GM12878 (cell line): ENCODE data around the gene CDYL. TPM values are rescaled to one million over a fixed set of nuclear protein-coding genes. Genes with fewer than 3 reads are reported as not detected.

ENCODE experiments used
- ATAC-seq: fragments of 200-7000 bp; cut with Tn5 transposase; 3 replicates; pipeline ENCODE4 v1.9.1; 2020; ENCODE audit warnings: mild to moderate bottlenecking, moderate library complexity
- BruUV-seq: library from RNA; stranded (reverse); fragments of 400-500 nt; replicated peaks from 2 replicates; lab custom pipeline; 2021; lab: Mats Ljungman, UMichigan
- CTCF ChIA-PET: fragments of 300-600 bp; sonication (Branson Sonifier 250); formaldehyde crosslinking; extraction: SDS; loops from one replicate; lab custom pipeline; 2021; ENCODE audit warnings: inconsistent platforms; lab: Yijun Ruan, JAX
- POLR2A ChIA-PET: fragments of 350-600 bp; formaldehyde crosslinking; extraction: SDS; loops from one replicate; lab custom pipeline; 2021; ENCODE audit warnings: inconsistent platforms; lab: Charles Lee
- RAD21 ChIA-PET: fragments of 300-600 bp; sonication (Branson Sonifier 250); formaldehyde crosslinking; loops from one replicate; lab custom pipeline; 2023; ENCODE audit warnings: antibody characterized with exemption; ENCODE audit not compliant: unreplicated experiment; lab: Charles Lee
- SMC1A ChIA-PET: fragments of 300-600 bp; sonication (Branson Sonifier 250); formaldehyde crosslinking; loops from one replicate; lab custom pipeline; 2023; ENCODE audit not compliant: unreplicated experiment, uncharacterized antibody; lab: Charles Lee
- DNase-seq: peaks from one replicate; pipeline ENCODE4 v3.0.0-alpha.2; 2011; ENCODE audit warnings: low read depth, low spot score
- FAIRE-seq: peaks from 3 replicates; lab custom pipeline; 2011; peaks lifted over from hg19 to GRCh38; lab: Jason Lieb, UNC
- H2AFZ ChIP-seq: 2 replicates; pipeline ENCODE4 v1.6.0; 2011; ENCODE audit warnings: low read depth, low read length, control low read depth; ENCODE audit not compliant: control insufficient read depth
- H3K27ac ChIP-seq: 2 replicates; pipeline ENCODE4 v1.5.1; 2011; ENCODE audit warnings: control low read depth; ENCODE audit not compliant: control insufficient read depth, insufficient read depth
- H3K27me3 ChIP-seq, 2 experiments: replicated peaks in 1 of 2; 2 replicates each; pipeline versions ENCODE4 v1.6.0 to v1.6.1; 2011; ENCODE audit warnings: low read length in 1 of 2; ENCODE audit not compliant: control insufficient read depth in 2 of 2, insufficient read depth in 2 of 2
- H3K36me3 ChIP-seq, 2 experiments: 2 replicates each; pipeline ENCODE4 v1.5.1; 2011; ENCODE audit warnings: low read length in 1 of 2; ENCODE audit not compliant: control insufficient read depth in 2 of 2, insufficient read depth in 2 of 2
- H3K4me1 ChIP-seq: 2 replicates; pipeline ENCODE4 v1.6.1; 2011; ENCODE audit warnings: mild to moderate bottlenecking, low read length, moderate library complexity, mixed read lengths; ENCODE audit not compliant: control insufficient read depth, insufficient read depth
- H3K4me2 ChIP-seq: 2 replicates; pipeline ENCODE4 v1.6.0; 2011; ENCODE audit warnings: control low read depth; ENCODE audit not compliant: control insufficient read depth, insufficient read depth
- H3K4me3 ChIP-seq: fragments of 200-600 bp; sonication (generic); 2 replicates; pipeline ENCODE4 v1.5.1; 2016
- H3K79me2 ChIP-seq: 2 replicates; pipeline ENCODE4 v1.6.0; 2011; ENCODE audit warnings: low read length; ENCODE audit not compliant: control insufficient read depth, insufficient read depth
- H3K9ac ChIP-seq: 2 replicates; pipeline ENCODE4 v1.8.0; 2011; ENCODE audit warnings: low read length, control low read depth, mixed read lengths; ENCODE audit not compliant: control insufficient read depth, insufficient read depth
- H3K9me3 ChIP-seq: replicated peaks from 3 replicates; pipeline ENCODE4 v1.5.1; 2011; ENCODE audit warnings: mild to moderate bottlenecking, low read length; ENCODE audit not compliant: control insufficient read depth, insufficient read depth
- H4K20me1 ChIP-seq: 2 replicates; pipeline ENCODE4 v1.6.0; 2011; ENCODE audit not compliant: control insufficient read depth, insufficient read depth
- ATF7 ChIP-seq: fragments of 450-650 bp; IDR thresholded peaks from 2 replicates; pipeline ENCODE4 v1.6.1; 2016; ENCODE audit warnings: low read depth, mild to moderate bottlenecking
- CHD2 ChIP-seq: IDR thresholded peaks from 2 replicates; pipeline ENCODE4 v1.6.1; 2011; ENCODE audit warnings: low read depth, low read length, improper control_type of control experiment, borderline replicate concordance
- CHD4 ChIP-seq: fragments of 200-600 bp; sonication (generic); IDR thresholded peaks from 2 replicates; pipeline ENCODE4 v1.6.1; 2016; ENCODE audit warnings: mild to moderate bottlenecking
- CTCF ChIP-seq, 3 experiments: IDR thresholded peaks in 2 of 3; conservative IDR thresholded peaks in 1 of 3; 2 replicates each; pipeline ENCODE4 v1.5.1; 2011; ENCODE audit warnings: low read depth in 3 of 3, low read length in 3 of 3, mild to moderate bottlenecking in 3 of 3, control low read depth in 2 of 3, moderate library complexity in 2 of 3, inconsistent platforms in 1 of 3, mixed read lengths in 1 of 3; ENCODE audit not compliant: control insufficient read depth in 2 of 3, insufficient read depth in 1 of 3; ENCODE audit errors: extremely low read depth in 1 of 3
- EP300 ChIP-seq, 2 experiments: fragments of 150-350 bp in 1 of 2; IDR thresholded peaks; 2 replicates each; pipeline ENCODE4 v1.6.1; 2011 to 2012; ENCODE audit warnings: low read depth in 2 of 2, low read length in 2 of 2, borderline replicate concordance in 1 of 2, improper control_type of control experiment in 1 of 2, inconsistent platforms in 1 of 2; ENCODE audit not compliant: control insufficient read depth in 1 of 2
- IKZF1 ChIP-seq: fragments of 450-650 bp; conservative IDR thresholded peaks from 2 replicates; pipeline ENCODE4 v1.6.1; 2017; ENCODE audit warnings: antibody characterized with exemption, mild to moderate bottlenecking
- POLR2AphosphoS2 ChIP-seq: IDR thresholded peaks from 2 replicates; pipeline ENCODE4 v1.6.1; 2011; ENCODE audit warnings: low read depth, mild to moderate bottlenecking, low read length, improper control_type of control experiment, moderate library complexity
- REST ChIP-seq: IDR thresholded peaks from 2 replicates; pipeline ENCODE4 v1.6.1; 2012; ENCODE audit warnings: mild to moderate bottlenecking, low read depth, low read length
- RUNX3 ChIP-seq: IDR thresholded peaks from 2 replicates; pipeline ENCODE4 v1.6.1; 2012; ENCODE audit warnings: low read length, inconsistent platforms
- SPI1 ChIP-seq: IDR thresholded peaks from 2 replicates; pipeline ENCODE4 v1.6.1; 2011; ENCODE audit warnings: low read depth, mild to moderate bottlenecking, low read length, moderate library complexity, borderline replicate concordance; ENCODE audit not compliant: insufficient read depth
- TARDBP ChIP-seq: IDR thresholded peaks from 2 replicates; pipeline ENCODE4 v1.6.1; 2016; ENCODE audit warnings: borderline replicate concordance
- TCF12 ChIP-seq: IDR thresholded peaks from 2 replicates; pipeline ENCODE4 v1.6.1; 2011; ENCODE audit warnings: low read depth, mild to moderate bottlenecking, low read length
- TCF7 ChIP-seq: IDR thresholded peaks from 2 replicates; pipeline ENCODE4 v1.6.1; 2014; ENCODE audit warnings: antibody characterized with exemption, borderline replicate concordance
- YY1 ChIP-seq: IDR thresholded peaks from 2 replicates; pipeline ENCODE4 v1.6.1; 2011; ENCODE audit warnings: low read depth, mild to moderate bottlenecking, low read length
- WGBS: methylation state at CpG from one replicate; pipeline ENCODE4 v1.1.6; 2016; ENCODE audit warnings: low lambda C conversion rate; ENCODE audit not compliant: insufficient replicate concordance, insufficient coverage; ENCODE audit errors: missing lambda C conversion rate; 5-methylcytosine and 5-hydroxymethylcytosine counted together
- in situ Hi-C: fragments of 300-500 bp; cut with MboI; formaldehyde crosslinking; loops from 9 replicates; pipeline ENCODE4 v1.14.3; 2018; ENCODE audit warnings: mixed read lengths
- intact Hi-C: fragments of 100-400 bp; cut with micrococcal nuclease; formaldehyde crosslinking; loops from one replicate; pipeline ENCODE4 v1.14.2; 2022; ENCODE audit not compliant: unreplicated experiment
- polyA plus RNA-seq, 11 experiments: library from polyadenylated mRNA; depleted of rRNA in 4 of 11; unstranded in 6 of 11; stranded (reverse) in 5 of 11; fragments of >200 nt; fragmentation: Nextera tagmentation in 4 of 11; fragmentation: Illumina TruSeq in 1 of 11; extraction: Ambion mirVana in 4 of 11; extraction: Trizol in 1 of 11; gene quantifications; 1 replicate in 1 of 11; 2 replicates in 10 of 11; pipeline versions ENCODE4 v1.2.1 to v1.2.3, GENCODE V29; 2011 to 2016; ENCODE audit warnings: inconsistent platforms in 2 of 11, missing spikeins in 2 of 11, low read depth in 1 of 11
- total RNA-seq, 4 experiments: library from RNA; depleted of rRNA in 3 of 4; stranded (reverse); fragments of >200 nt in 3 of 4; fragmentation: Illumina TruSeq in 1 of 4; extraction: Trizol in 1 of 4; gene quantifications; 2 replicates each; pipeline versions ENCODE4 v1.2.1 to v1.2.3, GENCODE V29; 2013 to 2021
- TF ChIP-seq, protein P1 (sequence below): fragments of 450-650 bp; IDR thresholded peaks from 2 replicates; pipeline ENCODE4 v1.6.1; 2017; ENCODE audit warnings: borderline replicate concordance

CDYL gene
- total and polyA plus RNA-seq, 10 of the 15 experiments (the other 5 are each of a cell fraction or from before 2014, with no cell fraction given), result 9.3 to 61.2 (median 28.5) TPM

- TF ChIP-seq IKZF1, result no peak
Observed at GRCh38 chr6:4987432-4987831, 211.2 kb downstream of the CDYL start (continued).

GRCh38 chr6:4994741-4995140 is 218.5 kb downstream of the CDYL start:
- RAD21 ChIA-PET, result no interaction called here
- Histone ChIP-seq H3K4me2 (no peak overlapping the region), H3K27ac (no peak overlapping the region), H3K9me3 (no peaks in the 10 kb centered on the region), H3K4me1 (no peaks in the 10 kb centered on the region), H3K36me3 (peaks cover 0 to 5% of the 10 kb centered on the region in 2 experiments; a peak in 1 of 4 replicates), H3K27me3 (no peaks in the 10 kb centered on the region), H3K79me2 (no peaks in the 10 kb centered on the region), H3K4me3 (no peak overlapping the region), H3K9ac (no peak overlapping the region), H2AFZ (no peak overlapping the region), H4K20me1 (no peaks in the 10 kb centered on the region)
- SMC1A ChIA-PET, result no interaction called here
- 65% methylated on average over 3 of the region's 3 CpGs for WGBS
- FAIRE-seq (no peak), DNase-seq (no peak), ATAC-seq (no peak)
- in situ Hi-C loops (no loop called here), intact Hi-C loops (no loop called here)
- POLR2A ChIA-PET, result interaction anchor here (0.9 kb wide), 1 partner anchor 9 kb away, joined by 3 read pairs; no protein-coding TSS in a partner anchor
- no TSS peak for BruUV-seq
- CTCF ChIA-PET, result interaction anchor here (1.0 to 1.5 kb wide), 2 partner anchors 9 to 36 kb away, joined by 4 to 5 read pairs; partner anchors contain the start of gene RPP40
- TF ChIP-seq TCF7 (no peak), CTCF (IDR thresholded peaks at IDR 0.05 in 2 of 3, conservative IDR thresholded peaks at IDR 0.05 in 1 of 3; ENCODE audit: control insufficient read depth in 2 of 3, extremely low read depth in 1 of 3, insufficient read depth in 1 of 3, low read depth in 3 of 3, low read length in 3 of 3) (no peak), SPI1 (no peak), CHD4 (no peak), POLR2AphosphoS2 (no peak), EP300 (IDR thresholded peaks at IDR 0.05; ENCODE audit: borderline replicate concordance in 1 of 2, control insufficient read depth in 1 of 2, low read depth in 2 of 2, low read length in 2 of 2) (no peak), TARDBP (no peak), CHD2 (no peak), TCF12 (no peak), ATF7 (no peak), RUNX3 (no peak), REST (no peak), YY1 (no peak)
- TF ChIP-seq, protein P1, sequence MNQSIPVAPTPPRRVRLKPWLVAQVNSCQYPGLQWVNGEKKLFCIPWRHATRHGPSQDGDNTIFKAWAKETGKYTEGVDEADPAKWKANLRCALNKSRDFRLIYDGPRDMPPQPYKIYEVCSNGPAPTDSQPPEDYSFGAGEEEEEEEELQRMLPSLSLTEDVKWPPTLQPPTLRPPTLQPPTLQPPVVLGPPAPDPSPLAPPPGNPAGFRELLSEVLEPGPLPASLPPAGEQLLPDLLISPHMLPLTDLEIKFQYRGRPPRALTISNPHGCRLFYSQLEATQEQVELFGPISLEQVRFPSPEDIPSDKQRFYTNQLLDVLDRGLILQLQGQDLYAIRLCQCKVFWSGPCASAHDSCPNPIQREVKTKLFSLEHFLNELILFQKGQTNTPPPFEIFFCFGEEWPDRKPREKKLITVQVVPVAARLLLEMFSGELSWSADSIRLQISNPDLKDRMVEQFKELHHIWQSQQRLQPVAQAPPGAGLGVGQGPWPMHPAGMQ, result no peak
